Mucosa of stomach (tissue), 1 donor: ENCODE results near the gene AKR1D1.
"Not testable (repeated sequence)": the region's sequence is repeated elsewhere in the genome, so short reads cannot be mapped to it uniquely, and the experiment has no call there.

Experiments
- H3K27me3 ChIP-seq: one replicate; pipeline ENCODE4 v1.7.0; 2013; ENCODE audit warnings: mild to moderate bottlenecking, low read length; ENCODE audit not compliant: control insufficient read depth, insufficient read depth
- H3K36me3 ChIP-seq: one replicate; pipeline ENCODE4 v1.7.0; 2013; ENCODE audit warnings: low read length; ENCODE audit not compliant: control insufficient read depth, insufficient read depth
- H3K4me1 ChIP-seq: one replicate; pipeline ENCODE4 v1.7.0; 2013; ENCODE audit warnings: mild to moderate bottlenecking, low read length; ENCODE audit not compliant: control insufficient read depth, insufficient read depth
- H3K4me3 ChIP-seq: one replicate; pipeline ENCODE4 v1.7.0; 2013; ENCODE audit warnings: low read length
- H3K9ac ChIP-seq: one replicate; pipeline ENCODE4 v1.7.0; 2013; ENCODE audit warnings: mild to moderate bottlenecking, low read length, moderate library complexity
- H3K9me3 ChIP-seq: one replicate; pipeline ENCODE4 v1.7.0; 2013; ENCODE audit warnings: mild to moderate bottlenecking, low read length, moderate library complexity; ENCODE audit not compliant: control insufficient read depth
- donor health status: Pancreatic carcinoma.

The AKR1D1 gene

DNA sequence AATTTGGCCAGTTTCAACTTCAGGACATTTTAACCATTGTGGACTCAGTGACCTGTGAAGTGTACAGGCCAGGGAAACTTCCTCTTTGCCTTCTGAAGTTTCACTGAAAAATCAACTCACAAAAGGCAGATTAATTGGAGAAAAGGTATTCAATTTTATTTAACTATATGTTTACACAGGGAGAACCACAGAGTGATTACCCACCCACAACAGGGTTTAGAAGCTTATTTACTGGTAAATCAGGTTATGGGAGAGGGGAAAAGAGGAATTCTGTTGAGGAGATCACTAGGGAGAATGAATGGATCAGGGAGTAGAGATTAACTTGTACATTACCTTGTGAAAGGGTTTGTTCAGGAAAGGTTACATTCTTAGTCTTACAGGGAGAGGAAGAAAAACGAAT lies 1.7 kb upstream of the AKR1D1 start:
- Histone ChIP-seq H3K9me3 (no peaks in the 10 kb centered on the region), H3K36me3 (no peaks in the 10 kb centered on the region), H3K27me3 (no peaks in the 10 kb centered on the region), H3K4me1 (no peaks in the 10 kb centered on the region), H3K9ac (no peak overlapping the region), H3K4me3 (no peak overlapping the region)

DNA sequence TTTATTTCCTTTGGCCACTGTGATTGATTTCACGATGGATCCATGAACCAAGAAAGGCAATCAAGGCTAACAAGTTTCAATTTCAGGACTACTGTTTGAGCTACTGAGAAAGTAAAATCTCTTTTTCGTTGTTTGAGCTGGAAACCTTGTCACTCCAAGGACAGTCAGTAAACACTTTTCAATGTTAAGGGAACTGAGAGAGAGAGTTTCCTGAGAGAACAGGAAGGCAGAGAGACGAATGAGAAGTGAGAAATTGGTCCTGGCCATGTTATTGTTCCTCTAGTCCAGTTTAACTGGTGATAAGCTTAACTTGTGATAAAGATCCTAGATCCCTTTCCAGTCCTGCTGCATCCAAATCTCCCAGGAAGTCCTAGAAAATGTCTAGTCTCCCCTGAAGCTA lies 909 bp upstream of the AKR1D1 start:
- Histone ChIP-seq H3K9ac (no peak overlapping the region), H3K27me3 (no peaks in the 10 kb centered on the region), H3K4me3 (no peak overlapping the region), H3K4me1 (no peaks in the 10 kb centered on the region), H3K36me3 (no peaks in the 10 kb centered on the region), H3K9me3 (no peaks in the 10 kb centered on the region)

DNA sequence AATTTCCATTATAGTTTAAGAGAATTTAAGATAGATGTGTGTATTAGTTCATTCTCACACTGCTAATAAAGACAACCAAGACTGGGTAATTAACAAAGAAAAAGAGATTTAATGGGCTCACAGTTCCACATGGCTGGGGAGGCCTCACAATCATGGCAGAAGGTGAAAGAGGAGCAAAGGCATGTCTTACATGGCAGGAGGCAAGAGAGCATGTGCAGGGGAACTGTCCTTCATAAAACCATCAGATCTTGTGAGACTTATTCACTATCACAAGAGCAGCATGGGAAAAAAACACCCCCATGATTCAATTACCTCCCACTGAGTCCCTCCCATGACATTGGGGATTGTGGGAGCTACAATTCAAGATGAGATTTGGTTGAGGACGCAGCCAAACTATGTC lies 473 bp upstream of the AKR1D1 start:
- not testable (repeated sequence) for H3K4me3 ChIP-seq, H3K9ac ChIP-seq, H3K27me3 ChIP-seq, H3K36me3 ChIP-seq, H3K4me1 ChIP-seq, H3K9me3 ChIP-seq

DNA sequence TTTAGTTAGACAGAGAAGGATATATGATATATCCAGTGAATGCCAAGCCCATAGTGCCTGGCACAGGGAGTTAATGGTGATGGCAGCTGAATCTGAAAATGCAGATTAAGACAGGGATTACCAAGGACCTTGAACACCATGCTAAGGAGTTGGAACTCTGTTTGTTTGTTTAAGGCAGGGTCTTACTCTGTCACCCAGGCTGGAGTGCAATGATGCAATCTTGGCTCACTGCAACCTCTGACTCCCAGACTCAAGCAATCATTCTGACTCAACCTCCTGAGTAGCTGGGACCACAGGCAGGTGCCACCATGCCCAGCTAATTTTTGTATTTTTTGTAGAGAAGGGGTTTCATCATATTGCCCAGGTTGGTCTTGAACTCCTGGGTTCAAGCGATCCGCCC lies 1.6 kb downstream of the AKR1D1 start:
- Histone ChIP-seq H3K9ac (no peak overlapping the region), H3K27me3 (no peaks in the 10 kb centered on the region), H3K4me3 (no peak overlapping the region), H3K36me3 (no peaks in the 10 kb centered on the region), H3K9me3 (no peaks in the 10 kb centered on the region), H3K4me1 (no peaks in the 10 kb centered on the region)

DNA sequence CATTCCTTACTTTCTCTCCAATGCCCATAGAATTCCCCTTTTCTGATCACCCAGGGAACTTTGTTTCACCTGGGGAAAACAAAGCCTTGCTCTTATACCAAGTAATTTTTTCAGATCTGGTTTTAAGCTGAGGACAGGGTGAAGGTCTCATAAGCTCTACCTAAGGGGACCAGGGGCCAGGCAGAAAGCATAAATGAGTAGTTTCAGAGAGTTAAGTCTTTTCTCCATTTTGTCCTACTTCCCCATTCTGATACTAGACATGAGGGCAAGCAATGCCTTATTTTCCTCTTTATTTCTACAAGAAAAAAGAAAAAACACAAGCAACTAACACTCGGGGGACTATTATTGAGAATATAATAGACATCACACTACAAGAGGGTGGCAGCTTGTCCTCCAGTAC lies 2.9 kb downstream of the AKR1D1 start:
- H3K9ac ChIP-seq, result no peak overlapping the region
- no peaks in the 10 kb centered on the region for H3K4me1 ChIP-seq
- no peaks in the 10 kb centered on the region for H3K9me3 ChIP-seq
- no peaks in the 10 kb centered on the region for H3K36me3 ChIP-seq
- no peaks in the 10 kb centered on the region for H3K27me3 ChIP-seq
- no peak overlapping the region for H3K4me3 ChIP-seq

DNA sequence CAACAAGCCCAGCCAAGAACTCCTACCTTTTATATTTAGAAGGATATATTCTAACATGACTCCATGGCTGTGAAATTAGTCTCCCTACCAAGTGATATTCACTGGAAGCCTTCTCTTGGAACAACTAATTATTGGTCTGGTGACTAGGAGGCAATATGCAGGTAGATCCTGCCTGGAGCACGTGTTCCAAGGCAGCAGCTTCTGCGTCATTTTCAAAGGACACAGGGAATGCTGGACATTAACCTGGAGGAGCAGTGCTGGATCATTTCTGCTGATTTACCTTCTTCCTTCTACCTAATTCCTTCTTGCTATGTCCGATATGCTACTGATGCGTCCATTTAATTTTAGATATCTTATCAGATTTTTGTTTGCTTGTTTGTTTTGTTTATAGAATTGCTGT lies 5.6 kb downstream of the AKR1D1 start:
- Histone ChIP-seq H3K36me3 (no peaks in the 10 kb centered on the region), H3K9me3 (no peaks in the 10 kb centered on the region), H3K4me3 (no peak overlapping the region), H3K9ac (no peak overlapping the region), H3K4me1 (no peaks in the 10 kb centered on the region), H3K27me3 (no peaks in the 10 kb centered on the region)

DNA sequence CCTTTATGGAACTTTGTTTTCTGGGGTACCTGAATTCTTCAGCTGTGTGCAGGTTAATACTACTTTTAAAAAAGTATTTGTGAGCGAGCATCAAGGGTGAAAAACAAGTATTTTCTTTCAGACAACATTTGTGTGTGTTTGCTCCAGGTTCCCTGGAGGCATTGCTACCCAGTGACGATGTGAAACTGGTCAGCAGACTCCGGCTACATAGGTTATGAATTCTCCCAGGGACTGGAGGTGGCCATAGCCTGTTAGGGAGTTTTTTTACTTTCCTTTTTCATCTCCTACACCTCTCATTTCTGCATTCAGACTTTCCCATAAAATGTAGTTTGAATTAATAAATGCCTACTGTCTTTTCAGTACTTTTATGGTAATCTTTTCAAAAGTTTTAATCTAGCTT lies 7.6 kb downstream of the AKR1D1 start:
- Histone ChIP-seq H3K9ac (no peak overlapping the region), H3K36me3 (no peaks in the 10 kb centered on the region), H3K4me3 (no peak overlapping the region), H3K4me1 (no peaks in the 10 kb centered on the region), H3K27me3 (no peaks in the 10 kb centered on the region), H3K9me3 (no peaks in the 10 kb centered on the region)

DNA sequence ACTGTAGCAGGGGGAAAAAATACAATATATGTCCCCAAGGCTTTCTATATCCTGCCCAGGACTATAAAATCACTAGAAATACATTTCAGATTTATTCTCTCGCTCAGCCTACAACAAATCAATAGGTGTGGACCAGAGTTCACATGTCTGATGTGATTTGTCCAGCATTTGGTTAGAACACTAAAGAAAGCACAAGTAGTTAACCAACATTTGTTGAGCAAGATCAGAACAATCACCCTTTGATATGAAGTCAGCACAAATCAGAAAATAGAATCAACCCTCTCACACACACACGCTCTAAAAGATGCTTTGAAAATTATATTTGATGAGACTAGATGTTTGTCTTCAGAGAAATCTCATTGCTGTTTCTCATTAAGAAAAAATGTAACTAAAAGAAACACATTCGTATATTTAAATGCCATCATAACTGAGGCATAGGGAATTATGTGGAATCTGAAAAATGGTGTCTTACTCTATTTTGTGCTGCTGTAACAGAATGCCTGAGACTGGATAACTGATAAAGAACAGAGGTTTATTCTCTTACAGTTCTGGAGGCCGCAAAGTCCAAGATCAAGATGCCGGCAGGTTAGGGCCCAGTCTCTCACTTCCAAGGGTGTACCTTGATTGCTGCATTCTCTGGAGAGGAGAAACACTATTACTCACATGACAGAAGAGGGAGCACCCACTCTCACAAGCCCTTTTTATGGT lies 10.5 kb downstream of the AKR1D1 start:
- Histone ChIP-seq H3K4me3 (no peak overlapping the region), H3K9ac (no peak overlapping the region), H3K27me3 (no peaks in the 10 kb centered on the region), H3K4me1 (no peaks in the 10 kb centered on the region), H3K9me3 (no peaks in the 10 kb centered on the region), H3K36me3 (no peaks in the 10 kb centered on the region)

DNA sequence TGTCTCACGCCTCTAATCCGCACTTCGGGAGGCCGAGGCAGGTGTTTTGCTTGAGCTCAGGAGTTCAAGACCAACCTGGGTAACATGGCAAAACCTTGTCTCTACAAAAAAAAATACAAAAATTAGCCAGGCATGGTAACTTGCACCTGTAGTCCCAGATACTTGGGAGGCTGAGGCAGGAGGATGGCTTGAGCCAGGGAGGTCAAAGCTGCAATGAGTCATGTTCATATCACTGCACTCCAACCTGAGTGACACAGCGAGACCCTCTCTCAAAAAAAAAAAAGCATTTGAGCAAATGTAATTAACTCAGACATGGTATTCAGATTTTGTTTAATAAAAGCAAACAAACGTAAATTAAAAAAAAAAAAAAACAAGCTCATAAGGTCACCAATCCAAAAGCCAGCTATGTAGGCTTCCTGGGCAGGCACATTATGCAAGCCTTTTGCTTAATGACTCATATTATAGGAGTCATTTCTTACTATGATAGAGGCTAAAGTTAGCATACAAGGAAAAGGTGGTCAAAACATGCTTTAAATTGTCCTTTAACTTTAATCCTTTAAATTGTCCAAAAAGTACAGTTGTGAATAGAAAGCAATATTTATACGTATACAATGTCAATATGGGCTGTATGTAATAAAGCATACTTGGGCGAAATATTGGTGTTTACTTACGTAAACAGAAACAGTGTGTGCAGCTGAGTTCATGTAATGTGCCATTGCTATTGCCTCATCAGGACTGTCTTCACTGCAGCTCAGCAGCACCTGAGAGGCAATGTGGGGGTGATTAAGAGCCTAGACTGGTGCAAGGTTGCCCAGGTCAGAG lies 13.0 kb downstream of the AKR1D1 start:
- no peak overlapping the region for H3K4me3 ChIP-seq
- H3K9ac ChIP-seq, result no peak overlapping the region
- no peaks in the 10 kb centered on the region for H3K36me3 ChIP-seq
- no peaks in the 10 kb centered on the region for H3K4me1 ChIP-seq
- no peaks in the 10 kb centered on the region for H3K27me3 ChIP-seq
- H3K9me3 ChIP-seq, result no peaks in the 10 kb centered on the region

DNA sequence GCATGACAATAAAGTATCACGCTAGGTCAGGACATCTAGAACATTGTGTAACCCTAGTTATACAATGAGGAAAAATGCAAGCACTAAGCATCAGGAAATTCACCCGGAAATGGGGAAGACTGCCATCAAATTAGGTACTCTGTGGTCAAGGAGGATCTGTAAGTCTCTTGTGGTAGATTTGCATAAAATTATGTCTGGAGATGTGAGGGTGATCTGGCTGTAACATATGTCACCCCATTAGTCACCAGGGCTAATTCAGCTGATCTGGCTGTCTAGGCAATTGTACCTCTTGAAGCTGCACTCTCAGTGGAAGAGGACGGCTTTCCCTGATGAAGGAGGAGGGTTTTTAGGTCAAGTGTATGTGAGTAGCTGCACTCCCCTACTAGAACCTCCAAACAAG lies 14.8 kb downstream of the AKR1D1 start:
- Histone ChIP-seq H3K27me3 (no peaks in the 10 kb centered on the region), H3K9ac (no peak overlapping the region), H3K36me3 (no peaks in the 10 kb centered on the region), H3K4me1 (no peaks in the 10 kb centered on the region), H3K9me3 (no peaks in the 10 kb centered on the region), H3K4me3 (no peak overlapping the region)

DNA sequence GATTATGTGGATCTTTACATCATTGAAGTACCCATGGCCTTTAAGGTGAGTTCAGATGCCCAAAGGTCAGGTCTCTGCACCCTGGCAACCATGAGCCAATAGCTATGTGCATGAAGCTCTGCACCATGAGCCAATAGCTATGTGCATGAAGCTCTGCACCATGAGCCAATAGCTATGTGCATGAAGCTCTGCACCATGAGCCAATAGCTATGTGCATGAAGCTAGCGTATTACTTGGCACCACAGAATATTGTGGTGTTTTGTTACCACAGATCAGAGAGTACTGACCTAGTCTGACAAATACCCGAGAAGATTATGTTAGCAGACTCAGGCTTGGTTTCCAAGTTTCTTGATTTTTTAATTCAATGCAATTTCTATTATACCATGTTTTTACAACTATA lies 15.6 kb downstream of the AKR1D1 start:
- not testable (repeated sequence) for H3K4me3 ChIP-seq, H3K27me3 ChIP-seq, H3K9ac ChIP-seq, H3K36me3 ChIP-seq, H3K9me3 ChIP-seq, H3K4me1 ChIP-seq

DNA sequence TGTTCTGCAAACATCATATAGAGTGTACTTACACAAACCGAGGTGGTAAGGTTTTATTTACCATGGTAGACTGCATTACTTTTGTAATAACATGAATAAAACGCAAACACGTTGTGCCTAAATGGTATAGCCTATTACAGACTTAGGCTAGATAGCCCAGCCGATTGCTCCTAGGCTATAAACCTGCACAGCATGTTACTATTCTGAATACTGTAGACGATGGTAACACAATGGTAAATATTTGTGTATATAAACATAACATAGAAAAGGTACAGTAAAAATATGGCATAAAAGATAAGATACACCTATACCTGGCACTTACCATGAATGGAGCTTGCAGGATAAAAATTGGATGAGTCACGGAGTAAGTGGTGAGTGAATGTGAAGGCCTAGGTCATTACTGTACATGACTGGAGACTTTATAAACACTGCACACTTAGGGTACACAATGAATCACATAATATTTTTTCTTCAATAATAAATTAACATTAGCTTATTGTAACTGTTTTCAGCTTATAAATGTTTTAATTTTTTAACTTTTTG lies 16.3 kb downstream of the AKR1D1 start:
- Histone ChIP-seq H3K9ac (no peak overlapping the region), H3K27me3 (no peaks in the 10 kb centered on the region), H3K4me3 (no peak overlapping the region), H3K36me3 (no peaks in the 10 kb centered on the region), H3K9me3 (no peaks in the 10 kb centered on the region), H3K4me1 (no peaks in the 10 kb centered on the region)
